ENCODE measurements around the gene STAC3.

GRCh38 chr12:57250956-57251355, at the start of gene STAC3:
- TF ChIP-seq, protein P1, sequence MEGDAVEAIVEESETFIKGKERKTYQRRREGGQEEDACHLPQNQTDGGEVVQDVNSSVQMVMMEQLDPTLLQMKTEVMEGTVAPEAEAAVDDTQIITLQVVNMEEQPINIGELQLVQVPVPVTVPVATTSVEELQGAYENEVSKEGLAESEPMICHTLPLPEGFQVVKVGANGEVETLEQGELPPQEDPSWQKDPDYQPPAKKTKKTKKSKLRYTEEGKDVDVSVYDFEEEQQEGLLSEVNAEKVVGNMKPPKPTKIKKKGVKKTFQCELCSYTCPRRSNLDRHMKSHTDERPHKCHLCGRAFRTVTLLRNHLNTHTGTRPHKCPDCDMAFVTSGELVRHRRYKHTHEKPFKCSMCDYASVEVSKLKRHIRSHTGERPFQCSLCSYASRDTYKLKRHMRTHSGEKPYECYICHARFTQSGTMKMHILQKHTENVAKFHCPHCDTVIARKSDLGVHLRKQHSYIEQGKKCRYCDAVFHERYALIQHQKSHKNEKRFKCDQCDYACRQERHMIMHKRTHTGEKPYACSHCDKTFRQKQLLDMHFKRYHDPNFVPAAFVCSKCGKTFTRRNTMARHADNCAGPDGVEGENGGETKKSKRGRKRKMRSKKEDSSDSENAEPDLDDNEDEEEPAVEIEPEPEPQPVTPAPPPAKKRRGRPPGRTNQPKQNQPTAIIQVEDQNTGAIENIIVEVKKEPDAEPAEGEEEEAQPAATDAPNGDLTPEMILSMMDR (IDR thresholded peaks at IDR 0.05): no peak
- TF ChIP-seq JUN (IDR thresholded peaks at IDR 0.05) (no peak), RCOR1 (IDR thresholded peaks at IDR 0.05; ENCODE audit: low read depth, low read length) (no peak), MYC (IDR thresholded peaks at IDR 0.05; ENCODE audit: borderline replicate concordance, low read length) (no peak), MAZ (IDR thresholded peaks at IDR 0.05; ENCODE audit: borderline replicate concordance, low read depth, low read length) (no peak)
